BJ (cell line): ENCODE measurements around the gene ZNF324B. TPM values are rescaled to one million over a fixed set of nuclear protein-coding genes. Genes with fewer than 3 reads are reported as not detected.
"Not testable (repeated sequence)": the region's sequence is repeated elsewhere in the genome, so short reads cannot be mapped to it uniquely, and the experiment has no call there.

Experiments
- CTCF ChIA-PET: fragments of 350-600 bp; formaldehyde crosslinking; extraction: SDS; loops from one replicate; lab custom pipeline; 2021; ENCODE audit warnings: antibody characterized with exemption, inconsistent platforms; lab: Yijun Ruan, JAX
- POLR2A ChIA-PET: fragments of 300-600 bp; sonication (Branson Sonifier 250); formaldehyde crosslinking; extraction: SDS; loops from one replicate; lab custom pipeline; 2021; ENCODE audit warnings: antibody characterized with exemption; lab: Charles Lee
- DNase-seq: peaks from one replicate; pipeline ENCODE4 v3.0.0-alpha.2; 2011; ENCODE audit warnings: low read depth
- H3K27me3 ChIP-seq: 2 replicates; pipeline ENCODE4 v1.6.0; 2011; ENCODE audit warnings: low read length; ENCODE audit not compliant: control insufficient read depth, insufficient read depth
- H3K36me3 ChIP-seq: 2 replicates; pipeline ENCODE4 v1.5.1; 2011; ENCODE audit warnings: low read length; ENCODE audit not compliant: control insufficient read depth, insufficient read depth
- H3K4me3 ChIP-seq: 2 replicates; pipeline ENCODE4 v1.5.1; 2011; ENCODE audit warnings: low read depth, mild to moderate bottlenecking, control low read depth, low read length
- CTCF ChIP-seq: IDR thresholded peaks from 2 replicates; pipeline ENCODE4 v1.5.1; 2011; ENCODE audit warnings: low read depth, mild to moderate bottlenecking, control low read depth, inconsistent platforms, low read length, moderate library complexity; ENCODE audit not compliant: insufficient read depth
- polyA plus RNA-seq: library from polyadenylated mRNA; depleted of rRNA; stranded (reverse); fragments of >200 nt; gene quantifications from 2 replicates; pipeline ENCODE4 v1.2.3, GENCODE V29; 2011

The ZNF324B gene
- polyA plus RNA-seq, 1 experiment: 2.0 TPM

GRCh38 chr19:58466089-58466759, 14.8 kb downstream of the ZNF324B start:
- ChIA-PET POLR2A (no interaction called here), CTCF (no interaction called here)

GRCh38 chr19:58466760-58467589, 15.6 kb downstream of the ZNF324B start, which contains the start of gene ZNF324:
Gene ZNF324 (plus strand): TSS chr19:58467080. CDS start chr19:58469186, 2,106 bp downstream.
- H3K4me3 ChIP-seq: peak within 1 kb of the TSS; percentile 73
- H3K36me3 ChIP-seq: peaks cover 8% of the 10 kb centered on the region
- ChIA-PET POLR2A (no interaction called here), CTCF (interaction anchor here (0.6 kb wide), 1 partner anchor 134 kb away, joined by 3 read pairs; no protein-coding TSS in a partner anchor)
- DNase-seq: peak; percentile 62
- no peaks in the 10 kb centered on the region for H3K27me3 ChIP-seq
- TF ChIP-seq CTCF: no peak

More at GRCh38 chr19:58466089-58466759, 14.8 kb downstream of the ZNF324B start:
- no peak for TF ChIP-seq CTCF
- Histone ChIP-seq H3K4me3 (peak overlapping the region; percentile 73), H3K27me3 (no peaks in the 10 kb centered on the region), H3K36me3 (peaks cover 5% of the 10 kb centered on the region)
- no peak for DNase-seq

- no peak for TF ChIP-seq CTCF
- ChIA-PET POLR2A (no interaction called here), CTCF (no interaction called here)
- Histone ChIP-seq H3K36me3 (peaks cover 14% of the 10 kb centered on the region), H3K27me3 (no peaks in the 10 kb centered on the region), H3K4me3 (peak overlapping the region; percentile 1; the same call in 1 of the 2 replicates)
- no peak for DNase-seq
These were observed 16.9 kb downstream of the ZNF324B start for GRCh38 chr19:58468216-58468839.

GRCh38 chr19:58469241-58470013, 18.0 kb downstream of the ZNF324B start:
- no peak for TF ChIP-seq CTCF
- ChIA-PET POLR2A (no interaction called here), CTCF (no interaction called here)
- no peak for DNase-seq
- Histone ChIP-seq H3K27me3 (no peaks in the 10 kb centered on the region), H3K4me3 (no peak overlapping the region), H3K36me3 (peaks cover 14% of the 10 kb centered on the region)

- CTCF ChIA-PET, POLR2A ChIA-PET, H3K4me3 ChIP-seq, H3K27me3 ChIP-seq, DNase-seq: not testable (repeated sequence)
- peaks cover 14% of the 10 kb centered on the region for H3K36me3 ChIP-seq
These were observed 19.6 kb downstream of the ZNF324B start for GRCh38 chr19:58470837-58471543.
